Measurements from ENCODE around the gene ANKUB1.
A peak's percentile ranks its signal among the peaks of the same experiment; 100 is the strongest.
"Not testable (repeated sequence)": the region's sequence is repeated elsewhere in the genome, so short reads cannot be mapped to it uniquely, and the experiment has no call there.

Gene ANKUB1
- 0 to 0.14 reads per million in 2 donors for total RNA-seq

- DNase-seq: no peak
These were observed at the start of gene ANKUB1 for GRCh38 chr3:149792452-149793270. TSS of gene ANKUB1 (minus strand) at chr3:149792554. CDS start at chr3:149792366, 188 bp downstream.

GRCh38 chr3:149839896-149840295 is 47.5 kb upstream of the ANKUB1 start:
- DNase-seq: no peak

GRCh38 chr3:149839469-149839868 is 47.1 kb upstream of the ANKUB1 start:
- DNase-seq: not testable (repeated sequence)

GRCh38 chr3:149838491-149838890 is 46.1 kb upstream of the ANKUB1 start:
- DNase-seq: not testable (repeated sequence)

GRCh38 chr3:149833241-149833640 is 40.9 kb upstream of the ANKUB1 start:
- DNase-seq: no peak

- DNase-seq: no peak
These were observed 39.7 kb upstream of the ANKUB1 start for GRCh38 chr3:149832086-149832485.

- no peak for DNase-seq
These were observed 39.0 kb upstream of the ANKUB1 start for GRCh38 chr3:149831321-149831720.

GRCh38 chr3:149830902-149831301 is 38.5 kb upstream of the ANKUB1 start:
- DNase-seq: no peak

GRCh38 chr3:149829631-149830030 is 37.3 kb upstream of the ANKUB1 start:
- not testable (repeated sequence) for DNase-seq

- DNase-seq: no peak
These were observed 36.0 kb upstream of the ANKUB1 start for GRCh38 chr3:149828390-149828789.

- no peak for DNase-seq
These were observed 34.3 kb upstream of the ANKUB1 start for GRCh38 chr3:149826636-149827035.

- no peak for DNase-seq
These were observed 27.8 kb upstream of the ANKUB1 start for GRCh38 chr3:149820183-149820582.

- DNase-seq: no peak
These were observed 27.1 kb upstream of the ANKUB1 start for GRCh38 chr3:149819432-149819831.

GRCh38 chr3:149816986-149817385 is 24.6 kb upstream of the ANKUB1 start:
- DNase-seq: no peak

GRCh38 chr3:149816311-149816710 is 24.0 kb upstream of the ANKUB1 start:
- no peak for DNase-seq

- DNase-seq: no peak
These were observed 23.4 kb upstream of the ANKUB1 start for GRCh38 chr3:149815728-149816127.

GRCh38 chr3:149815321-149815720 is 23.0 kb upstream of the ANKUB1 start:
- DNase-seq: no peak

- peak; percentile 5 for DNase-seq
These were observed 21.3 kb upstream of the ANKUB1 start for GRCh38 chr3:149813367-149814281.

GRCh38 chr3:149812606-149813366 is 20.4 kb upstream of the ANKUB1 start, which contains the start of gene RNF13:
TSS of gene RNF13 (plus strand) at chr3:149813215. CDS start at chr3:149846027, 32,812 bp downstream.
- DNase-seq: peak; percentile 91

- DNase-seq: no peak
These were observed 19.8 kb upstream of the ANKUB1 start for GRCh38 chr3:149812165-149812605.

- no peak for DNase-seq
These were observed 18.5 kb upstream of the ANKUB1 start for GRCh38 chr3:149810846-149811245.

GRCh38 chr3:149809699-149810098 is 17.3 kb upstream of the ANKUB1 start:
- no peak for DNase-seq

Data from T-helper 9 cell (primary cell).